TTC549 (cell line): ENCODE data around the gene MLH3.
A peak's percentile ranks its signal among the peaks of the same experiment; 100 is the strongest.
"Not testable (repeated sequence)": the region's sequence is repeated elsewhere in the genome, so short reads cannot be mapped to it uniquely, and the experiment has no call there.

Experiments
- FAIRE-seq: peaks from 2 replicates; lab custom pipeline; 2012; peaks lifted over from hg19 to GRCh38; lab: Jason Lieb, UNC

MLH3 gene

GRCh38 chr14:75025082-75025481, 26.2 kb downstream of the MLH3 start:
- no peak for FAIRE-seq

GRCh38 chr14:75023108-75023507, 28.2 kb downstream of the MLH3 start:
- no peak for FAIRE-seq

- FAIRE-seq: no peak
Observed at GRCh38 chr14:75022655-75023054, 28.6 kb downstream of the MLH3 start.

- no peak for FAIRE-seq
Observed at GRCh38 chr14:75018694-75019093, 32.6 kb downstream of the MLH3 start.

GRCh38 chr14:75016815-75017214, 34.5 kb downstream of the MLH3 start:
- no peak for FAIRE-seq

- FAIRE-seq: no peak
Observed at GRCh38 chr14:75015496-75015895, 35.8 kb downstream of the MLH3 start.

GRCh38 chr14:75013290-75013689, 38.0 kb downstream of the MLH3 start:
- no peak for FAIRE-seq

GRCh38 chr14:75011356-75011994, 39.8 kb downstream of the MLH3 start:
- no peak for FAIRE-seq

- no peak for FAIRE-seq
Observed at GRCh38 chr14:75010472-75011093, 40.7 kb downstream of the MLH3 start.

- no peak for FAIRE-seq
Observed at GRCh38 chr14:75009176-75009575, 42.1 kb downstream of the MLH3 start.

- no peak for FAIRE-seq
Observed at GRCh38 chr14:75005357-75005756, 45.9 kb downstream of the MLH3 start.

GRCh38 chr14:75003250-75004027, 47.8 kb downstream of the MLH3 start:
- no peak for FAIRE-seq

GRCh38 chr14:75002392-75003249, 48.6 kb downstream of the MLH3 start, which contains the start of gene EIF2B2:
EIF2B2 (plus strand) TSS chr14:75002921; CDS start chr14:75002991, 70 bp downstream.
- FAIRE-seq: peak; percentile 83

- no peak for FAIRE-seq
Observed at GRCh38 chr14:75001899-75002298, 49.4 kb downstream of the MLH3 start.

GRCh38 chr14:75001261-75001660, 50.0 kb downstream of the MLH3 start:
- FAIRE-seq: no peak

GRCh38 chr14:74995781-74996180, 55.5 kb downstream of the MLH3 start:
- FAIRE-seq: not testable (repeated sequence)

- FAIRE-seq: not testable (repeated sequence)
Observed at GRCh38 chr14:74994182-74994581, 57.1 kb downstream of the MLH3 start.

GRCh38 chr14:74988993-74989392, 62.3 kb downstream of the MLH3 start:
- FAIRE-seq: no peak

- no peak for FAIRE-seq
Observed at GRCh38 chr14:74988131-74988530, 63.1 kb downstream of the MLH3 start.

- no peak for FAIRE-seq
Observed at GRCh38 chr14:74985806-74986205, 65.5 kb downstream of the MLH3 start.

- no peak for FAIRE-seq
Observed at GRCh38 chr14:74985028-74985310, 66.3 kb downstream of the MLH3 start.

- FAIRE-seq: no peak
Observed at GRCh38 chr14:74984236-74985027, 66.8 kb downstream of the MLH3 start.
